NCI-H1694 (cell line): ENCODE results near the gene RSBN1L.

ENCODE experiments used
- DNase-seq: peaks from one replicate; lab custom pipeline; 2025; lab: John Stamatoyannopoulos, UW

Gene RSBN1L

GRCh38 chr7:77731716-77732115, 35.5 kb downstream of the RSBN1L start:
- no peak for DNase-seq

- DNase-seq, result no peak
These were observed 38.6 kb downstream of the RSBN1L start for GRCh38 chr7:77734659-77735421.

- DNase-seq, result no peak
These were observed 39.2 kb downstream of the RSBN1L start for GRCh38 chr7:77735457-77735856.

GRCh38 chr7:77736991-77737390, 40.7 kb downstream of the RSBN1L start:
- DNase-seq, result no peak

- DNase-seq, result no peak
These were observed 42.1 kb downstream of the RSBN1L start for GRCh38 chr7:77738382-77738781.

GRCh38 chr7:77738871-77739270, 42.6 kb downstream of the RSBN1L start:
- no peak for DNase-seq

GRCh38 chr7:77740257-77740656, 44.0 kb downstream of the RSBN1L start:
- DNase-seq, result no peak

GRCh38 chr7:77743518-77743917, 47.3 kb downstream of the RSBN1L start:
- DNase-seq, result no peak

- DNase-seq, result no peak
These were observed 49.5 kb downstream of the RSBN1L start for GRCh38 chr7:77745746-77746145.

- no peak for DNase-seq
These were observed 50.0 kb downstream of the RSBN1L start for GRCh38 chr7:77746164-77746823.

- no peak for DNase-seq
These were observed 50.5 kb downstream of the RSBN1L start for GRCh38 chr7:77746824-77747165.

- no peak for DNase-seq
These were observed 50.9 kb downstream of the RSBN1L start for GRCh38 chr7:77747178-77747577.

- DNase-seq, result no peak
These were observed 51.5 kb downstream of the RSBN1L start for GRCh38 chr7:77747718-77748117.

- no peak for DNase-seq
These were observed 55.8 kb downstream of the RSBN1L start for GRCh38 chr7:77752016-77752415.

GRCh38 chr7:77753173-77753572, 56.9 kb downstream of the RSBN1L start:
- no peak for DNase-seq

GRCh38 chr7:77757589-77757988, 61.3 kb downstream of the RSBN1L start:
- DNase-seq, result no peak

GRCh38 chr7:77759294-77759889, 63.1 kb downstream of the RSBN1L start:
- peak; percentile 71 for DNase-seq

GRCh38 chr7:77760809-77761453, 64.7 kb downstream of the RSBN1L start:
- DNase-seq, result no peak

- no peak for DNase-seq
These were observed 69.2 kb downstream of the RSBN1L start for GRCh38 chr7:77765481-77765880.

GRCh38 chr7:77765906-77766800, 69.9 kb downstream of the RSBN1L start:
- DNase-seq, result no peak

GRCh38 chr7:77766801-77767605, 70.7 kb downstream of the RSBN1L start:
- no peak for DNase-seq
